ENCODE results near the gene MFN1.

MFN1 gene

GRCh38 chr3:179436517-179436916 lies 89.0 kb downstream of the MFN1 start:
- DNase-seq (ENCODE audit: low spot score), result no peak
- no peak for TF ChIP-seq CTCF (IDR thresholded peaks at IDR 0.05; ENCODE audit: extremely low read depth, insufficient read depth, missing control alignments)
- in situ Hi-C loops (cut with MboI; ENCODE audit: low pct_unique_long_range_greater_than_20kb, low sequenced_read_pairs, unreplicated experiment), result no loop called here

GRCh38 chr3:179438841-179439240 lies 91.3 kb downstream of the MFN1 start:
- no peak for TF ChIP-seq CTCF (IDR thresholded peaks at IDR 0.05; ENCODE audit: extremely low read depth, insufficient read depth, missing control alignments)
- in situ Hi-C loops (cut with MboI; ENCODE audit: low pct_unique_long_range_greater_than_20kb, low sequenced_read_pairs, unreplicated experiment), result no loop called here
- DNase-seq (ENCODE audit: low spot score), result no peak

Data from GM13977 (cell line).